COLO668 (cell line): ENCODE data around the gene KCNJ18.
"Not testable (repeated sequence)": the region's sequence is repeated elsewhere in the genome, so short reads cannot be mapped to it uniquely, and the experiment has no call there.

Experiments
- DNase-seq: peaks from one replicate; lab custom pipeline; 2025; ENCODE audit not compliant: unreplicated experiment; lab: John Stamatoyannopoulos, UW

Gene KCNJ18

DNA sequence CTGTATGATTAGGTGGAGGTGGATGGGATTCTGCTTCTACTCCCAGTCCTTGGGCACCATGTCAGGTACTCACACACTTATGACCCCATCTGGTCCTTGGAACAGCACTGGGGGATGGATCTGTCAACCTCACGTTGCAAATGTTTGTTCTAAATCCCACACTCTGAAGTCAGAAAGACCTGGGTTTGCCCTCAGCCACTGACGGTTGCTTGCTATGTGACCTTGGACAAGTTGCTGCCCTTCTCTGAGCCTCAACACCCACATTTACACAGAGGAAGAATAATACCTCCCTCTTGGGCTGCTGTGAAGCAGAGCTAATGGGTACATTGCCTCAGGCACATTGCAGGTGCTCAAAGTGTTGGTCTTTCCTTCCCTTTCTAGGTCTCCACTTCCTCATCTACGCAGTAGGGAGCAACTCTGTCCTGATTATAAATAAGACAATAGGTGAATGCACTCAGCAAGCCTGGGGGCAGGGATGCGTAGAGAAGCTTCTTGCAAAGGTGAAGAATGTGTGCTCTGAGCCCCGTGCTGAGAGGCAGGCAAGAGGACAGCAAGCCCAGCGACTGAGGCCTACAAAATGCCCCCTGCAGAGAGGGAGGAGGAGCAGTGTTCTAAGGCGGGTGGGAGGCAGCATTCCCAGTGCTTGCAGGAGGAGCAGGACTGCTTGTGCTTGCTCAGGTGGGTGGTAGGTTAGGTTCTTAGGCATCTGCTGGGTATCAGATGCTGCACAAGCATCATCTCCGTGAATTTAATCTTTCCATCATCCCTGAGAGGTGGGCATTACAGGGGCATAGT lies 21.8 kb upstream of the KCNJ18 start:
- DNase-seq: not testable (repeated sequence)

DNA sequence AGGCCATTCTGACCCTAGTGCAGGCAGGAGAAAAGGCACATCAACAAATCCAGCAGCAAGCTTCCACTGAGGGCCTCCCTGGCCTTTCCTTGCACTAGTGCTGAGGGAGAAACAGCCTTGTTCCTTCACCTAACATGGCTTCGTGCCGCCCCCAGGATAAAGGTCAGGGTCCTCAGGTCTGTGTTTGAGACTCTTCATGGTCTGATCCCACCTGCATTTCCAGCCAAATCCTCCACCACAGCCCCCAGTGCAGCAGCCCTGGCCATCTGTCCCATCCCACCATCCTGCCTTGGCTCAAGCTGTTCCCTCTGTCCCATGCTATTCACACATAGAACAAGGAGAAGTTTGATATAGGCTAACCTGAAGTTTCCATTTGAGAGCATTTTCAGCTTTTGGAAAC lies 20.9 kb upstream of the KCNJ18 start:
- DNase-seq: not testable (repeated sequence)

DNA sequence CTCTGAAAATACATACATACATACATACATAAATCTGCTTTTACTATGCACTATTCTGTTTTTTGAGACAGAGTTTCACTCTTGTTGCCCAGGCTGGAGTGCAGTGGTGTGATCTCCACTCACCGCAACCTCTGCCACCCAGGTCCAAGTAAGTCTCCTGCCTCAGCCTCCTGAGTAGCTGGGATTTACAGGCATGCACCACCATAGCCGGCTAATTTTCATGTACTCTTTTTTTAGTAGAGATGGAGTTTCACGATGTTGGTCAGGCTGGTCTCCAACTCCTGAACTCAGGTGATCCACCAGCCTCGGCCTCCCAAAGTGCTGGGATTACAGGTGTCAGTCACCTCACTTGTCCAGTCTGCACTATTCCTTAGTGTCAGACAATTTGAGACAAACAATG lies 20.5 kb upstream of the KCNJ18 start:
- not testable (repeated sequence) for DNase-seq

DNA sequence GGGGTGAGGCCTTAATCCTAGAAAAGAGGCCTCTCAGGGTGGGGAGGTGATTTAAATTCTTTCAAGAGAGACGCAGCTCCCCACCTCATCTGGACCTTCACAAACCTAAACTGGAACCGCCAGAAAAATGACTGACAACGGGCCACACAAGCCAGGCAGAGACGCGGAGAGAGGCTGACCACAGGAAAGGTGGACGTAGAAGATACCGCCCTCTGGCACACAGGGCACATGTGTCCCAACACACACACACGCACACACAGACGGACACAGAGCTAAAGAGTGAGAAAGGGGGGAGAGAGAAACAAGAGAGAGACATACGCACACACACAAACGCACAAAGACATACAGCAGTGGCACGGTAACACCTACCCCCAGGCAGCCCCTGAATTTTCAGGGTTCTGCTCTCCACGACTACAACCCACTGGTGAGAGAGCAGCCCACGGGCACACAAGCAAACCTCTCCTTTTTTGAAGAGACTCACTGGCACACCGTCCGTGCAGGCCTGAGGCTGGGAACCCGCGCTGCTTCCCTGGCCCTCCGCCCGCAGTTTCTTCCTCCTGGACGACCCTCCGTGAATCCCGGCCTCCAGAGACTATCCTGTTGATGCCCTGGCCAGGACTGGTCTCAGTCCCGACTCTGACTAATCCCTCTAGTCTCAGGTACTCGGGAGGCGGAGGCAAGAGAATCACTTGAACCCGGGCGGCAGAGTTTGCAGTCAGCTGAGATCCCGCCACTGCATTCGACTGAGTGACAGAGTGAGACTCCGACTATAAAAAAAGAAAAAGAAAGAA lies 18.7 kb upstream of the KCNJ18 start:
- not testable (repeated sequence) for DNase-seq

DNA sequence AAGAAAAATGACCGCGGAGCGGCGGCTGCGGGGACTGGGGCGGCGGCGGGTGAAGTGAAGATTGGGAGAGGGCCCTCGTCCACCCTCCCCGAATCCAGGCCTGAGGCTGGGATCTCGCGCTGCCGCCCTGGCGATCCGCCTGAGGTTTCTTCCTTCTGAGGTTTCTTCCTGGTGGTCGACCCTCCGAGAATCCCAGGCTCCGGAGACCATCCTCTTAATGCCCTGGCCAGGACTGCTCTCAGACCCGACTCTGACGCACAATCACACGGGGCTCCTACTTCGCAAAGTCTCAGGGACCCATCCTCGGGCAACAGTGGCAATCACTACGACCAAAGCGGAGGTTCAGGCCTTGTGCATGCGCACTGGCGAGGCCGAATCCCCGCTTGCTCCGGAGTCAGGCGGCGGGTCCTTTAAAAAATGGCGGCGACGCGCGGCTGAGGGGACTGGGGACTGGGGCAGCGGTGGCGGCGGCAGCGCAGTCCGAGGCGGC lies 18.0 kb upstream of the KCNJ18 start:
- no peak for DNase-seq

DNA sequence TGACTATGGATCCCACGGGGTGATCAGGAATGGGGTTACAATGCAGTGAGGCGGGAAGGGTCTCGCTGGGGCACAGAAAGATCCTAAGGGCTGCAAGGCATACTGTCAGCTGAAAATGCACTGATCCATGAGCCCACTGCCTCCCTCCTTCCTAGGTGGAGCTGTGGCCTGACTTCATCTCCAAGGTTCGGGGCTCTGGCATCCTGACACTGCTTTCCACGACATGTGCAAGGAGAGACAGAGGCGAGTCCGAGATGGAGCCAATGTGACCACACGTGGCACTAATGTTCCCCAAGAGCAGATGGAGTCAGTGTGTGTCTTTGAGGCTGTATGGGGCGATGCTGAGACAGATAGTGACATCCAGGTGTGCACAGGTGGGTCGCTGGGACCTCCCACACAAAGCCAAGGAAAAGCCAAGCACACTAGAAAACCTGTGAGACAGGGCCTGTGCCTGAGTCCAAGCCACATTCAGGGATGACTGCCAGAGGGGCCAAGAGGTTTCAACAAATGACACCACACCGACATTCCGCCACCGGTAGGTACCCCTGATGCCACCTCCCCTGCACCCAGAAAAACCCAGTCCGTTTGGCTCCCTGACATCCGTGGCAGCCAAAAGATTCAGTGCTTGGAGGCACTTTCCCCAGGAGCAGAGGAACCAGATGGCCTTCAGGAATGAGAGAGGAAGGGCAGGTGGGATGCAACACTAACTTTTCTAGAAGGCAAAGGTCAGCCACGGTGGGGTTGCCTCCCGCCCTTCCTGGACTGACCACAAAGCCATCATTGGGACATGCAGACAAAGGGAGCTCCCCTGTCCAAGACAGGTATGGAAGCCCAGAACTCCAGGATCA lies 17.2 kb upstream of the KCNJ18 start:
- not testable (repeated sequence) for DNase-seq

DNA sequence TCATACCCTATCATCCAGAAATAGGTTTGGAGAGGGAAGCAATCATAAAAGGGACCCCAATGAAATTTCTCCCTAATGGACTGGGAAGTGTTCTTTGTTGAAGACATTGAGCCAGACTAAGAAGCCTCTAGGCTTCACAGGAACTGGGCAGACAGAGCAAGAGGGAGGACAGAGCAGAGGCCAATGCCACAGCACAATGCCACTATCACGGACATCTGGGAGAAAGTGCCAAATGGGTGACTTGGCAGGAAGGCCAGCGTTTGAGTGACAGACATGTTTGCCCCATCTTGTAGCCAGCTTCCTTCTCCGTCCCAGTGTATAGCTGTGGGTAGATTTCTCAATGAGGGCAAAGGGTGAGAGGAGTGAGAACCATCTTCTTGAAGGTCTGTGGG lies 16.6 kb upstream of the KCNJ18 start:
- not testable (repeated sequence) for DNase-seq

DNA sequence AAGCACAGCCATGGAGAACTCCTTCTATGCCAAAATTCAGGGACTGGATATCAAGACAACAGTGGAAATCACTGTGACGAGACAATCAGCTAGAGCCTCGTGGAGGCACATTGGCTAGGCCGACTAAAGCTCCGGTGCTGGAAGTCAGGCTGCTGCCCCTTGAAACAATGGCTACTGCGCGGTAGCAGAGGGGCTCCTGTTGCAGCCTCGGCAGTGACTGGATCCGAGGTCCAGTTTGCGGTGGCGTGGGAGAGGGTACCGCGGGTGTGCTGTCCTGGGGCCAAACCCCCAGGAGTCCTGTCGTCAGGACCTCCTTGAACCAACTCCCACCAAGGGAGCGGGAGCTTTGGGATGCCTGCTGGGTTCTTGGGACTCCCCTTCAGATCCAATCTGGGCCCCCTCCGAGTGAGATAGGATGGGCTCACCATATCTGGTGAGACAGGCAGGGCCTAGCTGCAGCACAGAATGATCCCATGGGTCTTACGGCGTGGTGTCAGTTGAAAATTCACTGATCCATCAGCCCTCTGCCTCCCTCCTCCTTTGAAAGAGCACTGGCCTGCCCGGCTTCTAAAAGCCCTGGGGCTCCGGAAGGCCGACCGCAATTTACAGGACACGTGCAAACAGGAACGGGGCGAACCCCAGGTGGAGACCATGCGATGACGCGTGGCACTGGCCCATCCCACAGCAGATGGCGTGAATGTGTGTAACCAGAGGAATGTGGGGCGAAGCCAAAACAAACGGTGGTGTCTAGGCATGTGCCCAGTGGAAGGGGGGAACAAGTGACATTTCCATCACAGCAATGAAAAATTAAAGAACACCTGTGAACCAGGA lies 15.8 kb upstream of the KCNJ18 start:
- no peak for DNase-seq

DNA sequence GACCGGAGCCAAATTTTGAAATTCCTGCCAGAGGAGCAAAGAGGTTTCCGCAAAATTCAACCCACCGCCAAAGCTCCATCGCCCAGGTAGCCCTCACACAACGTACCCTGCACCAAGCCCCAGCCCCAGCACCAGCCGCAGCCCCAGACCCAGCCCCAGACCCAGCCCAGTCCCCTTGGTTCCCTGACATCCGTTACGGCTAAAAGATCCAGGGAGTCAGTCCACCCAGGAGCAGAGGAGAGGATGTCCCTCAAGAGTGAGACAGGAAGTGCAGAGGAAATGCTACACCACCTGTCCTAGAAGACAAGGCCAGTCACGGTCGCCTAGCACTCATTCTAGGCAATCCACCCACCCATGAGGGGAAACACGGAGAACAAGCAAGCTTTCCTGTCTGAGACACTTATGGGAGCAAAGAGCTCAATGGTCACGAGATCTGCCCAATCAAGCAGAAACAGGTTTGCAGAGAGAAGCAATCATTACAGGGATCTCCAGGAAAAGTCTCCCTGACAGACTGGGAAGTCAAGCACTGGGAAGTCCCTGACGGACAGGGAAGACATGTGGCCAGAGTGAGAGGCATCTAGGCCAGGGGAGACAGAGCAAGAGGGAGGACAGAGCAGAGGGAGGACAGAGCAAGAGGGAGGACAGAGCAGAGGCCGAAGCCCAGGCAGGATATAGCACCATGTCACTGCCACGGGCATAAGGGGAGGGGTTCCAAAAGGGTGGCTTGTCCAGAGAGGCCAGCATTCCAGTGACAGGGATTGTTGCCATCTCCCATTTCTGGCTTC lies 15.0 kb upstream of the KCNJ18 start:
- no peak for DNase-seq

DNA sequence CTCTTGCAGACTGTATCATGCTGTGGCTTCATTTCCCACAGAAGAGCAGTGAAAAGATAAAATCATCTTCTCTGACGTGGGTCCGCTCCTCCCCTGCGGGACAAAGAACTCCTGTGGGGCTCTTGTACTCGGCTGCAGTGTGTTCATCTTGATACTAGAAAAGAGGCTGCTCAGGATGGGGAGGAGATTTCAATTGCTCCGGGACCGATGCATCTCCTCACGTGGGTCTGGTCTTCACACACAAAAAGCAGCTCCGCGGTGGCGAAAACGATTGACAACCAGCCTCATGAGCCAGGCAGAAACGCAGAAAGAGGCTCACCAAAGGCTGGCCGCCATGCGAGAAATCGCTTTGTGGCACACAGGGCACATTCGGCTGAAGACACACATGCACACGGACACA lies 14.4 kb upstream of the KCNJ18 start:
- no peak for DNase-seq

DNA sequence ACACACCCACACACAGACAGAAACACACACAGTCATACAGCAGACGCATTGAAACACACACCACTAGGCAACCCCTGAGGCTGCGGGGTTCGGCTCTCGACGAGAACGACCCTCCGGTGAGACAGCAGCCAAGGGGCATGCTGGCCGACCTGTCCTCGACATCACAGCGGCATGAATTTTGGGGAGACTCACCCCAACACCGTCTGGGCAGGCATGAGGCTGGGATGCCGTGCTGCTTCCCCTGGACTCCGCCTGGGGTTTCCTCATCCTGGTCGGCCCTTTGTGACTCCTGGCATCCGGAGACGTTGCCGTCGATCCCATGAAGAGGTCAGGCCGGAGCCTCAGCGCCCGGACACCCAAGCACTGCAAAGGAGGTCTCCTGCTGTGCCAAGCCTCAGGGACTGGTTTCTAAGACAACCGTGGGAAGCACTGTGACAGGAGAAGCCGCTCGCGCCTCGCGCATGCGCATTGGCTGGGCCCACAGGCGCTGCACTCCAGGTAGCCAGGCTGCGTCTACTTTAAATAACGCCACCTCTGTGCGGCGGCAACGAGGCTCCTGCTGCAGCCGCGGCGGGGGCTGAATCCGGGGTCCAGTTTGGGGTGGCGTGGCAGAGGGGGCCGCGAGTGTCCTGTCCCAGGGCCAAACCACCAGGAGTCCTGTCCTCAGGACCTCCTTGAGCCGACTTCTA lies 13.8 kb upstream of the KCNJ18 start:
- no peak for DNase-seq

DNA sequence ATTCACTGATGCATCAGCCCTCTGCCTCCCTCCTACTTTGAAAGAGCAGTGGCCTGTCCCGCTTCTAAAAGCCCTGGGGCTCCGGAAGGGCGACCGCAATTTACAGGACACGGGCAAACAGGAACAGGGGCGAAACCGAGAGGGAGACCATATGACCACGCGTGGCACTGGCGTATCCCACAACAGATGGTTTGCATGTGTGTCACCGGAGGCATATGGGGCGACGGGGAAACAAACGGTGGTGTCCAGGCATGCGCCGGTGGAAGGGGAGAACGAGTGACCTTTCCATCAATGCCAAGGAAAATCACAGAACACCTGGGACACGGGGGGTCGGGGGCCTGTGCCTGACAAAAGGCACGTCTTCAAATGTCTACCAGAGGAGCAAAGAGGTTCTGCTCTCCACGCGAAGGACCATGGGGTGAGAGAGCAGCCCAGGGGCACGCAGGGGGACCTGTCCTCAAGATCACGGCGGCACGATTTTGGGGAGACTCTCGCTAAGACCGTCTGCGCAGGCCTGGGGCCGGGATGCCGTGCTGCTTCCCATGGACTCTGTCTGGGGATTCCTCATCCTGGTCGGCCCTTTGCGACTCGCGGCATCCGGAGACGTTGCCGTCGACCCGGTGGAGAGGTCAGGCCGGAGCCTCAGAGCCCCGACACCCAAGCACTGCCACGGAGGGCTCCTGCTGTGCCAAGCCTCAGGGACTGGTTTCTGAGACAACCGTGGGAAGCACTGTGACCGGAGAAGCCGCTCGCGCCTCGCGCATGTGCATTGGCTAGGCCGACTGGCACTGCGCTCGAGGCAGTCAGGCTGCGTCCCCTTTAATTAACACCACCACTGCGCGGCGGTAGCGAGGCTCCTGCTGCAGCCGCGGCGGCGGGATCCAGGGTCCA lies 12.8 kb upstream of the KCNJ18 start:
- no peak for DNase-seq

DNA sequence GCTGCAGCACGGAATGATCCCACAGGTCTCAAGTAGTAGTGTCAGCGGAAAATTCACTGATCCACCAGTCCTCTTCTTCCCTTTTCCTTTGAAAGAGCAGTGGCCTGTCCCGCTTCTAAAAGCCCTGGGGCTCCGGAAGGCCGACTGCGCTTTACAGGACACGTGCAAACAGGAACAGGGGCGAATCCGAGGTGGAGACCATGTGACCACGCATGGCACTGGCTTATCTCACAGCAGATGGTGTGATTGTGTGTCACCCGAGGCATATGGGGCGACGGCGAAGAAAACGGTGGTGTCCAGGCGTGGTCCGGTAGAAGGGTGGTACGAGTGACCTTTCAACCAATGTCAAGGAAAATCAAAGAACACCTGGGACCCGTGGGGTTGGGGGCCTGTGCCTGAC lies 12.0 kb upstream of the KCNJ18 start:
- no peak for DNase-seq

DNA sequence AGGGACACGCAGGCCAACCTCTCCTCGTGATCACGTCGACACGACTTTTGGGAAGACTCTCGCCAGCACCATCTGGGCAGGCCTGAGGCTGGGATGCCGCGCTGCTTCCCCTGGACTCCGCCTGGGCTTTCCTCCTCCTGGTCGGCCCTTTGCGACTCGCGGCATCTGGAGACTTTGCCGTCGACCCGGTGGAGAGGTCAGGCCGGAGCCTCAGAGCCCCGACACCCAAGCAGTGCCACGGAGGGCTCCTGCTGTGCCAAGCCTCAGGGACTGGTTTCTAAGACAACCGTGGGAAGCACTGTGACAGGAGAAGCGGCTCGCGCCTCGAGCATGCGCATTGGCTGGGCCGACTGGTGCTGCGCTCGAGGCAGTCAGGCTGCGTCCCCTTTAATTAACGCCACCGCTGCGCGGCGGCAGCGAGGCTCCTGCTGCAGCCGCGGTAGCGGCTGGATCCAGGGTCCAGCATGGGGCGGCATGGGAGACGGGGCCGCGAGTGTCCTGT lies 11.4 kb upstream of the KCNJ18 start:
- not testable (repeated sequence) for DNase-seq

DNA sequence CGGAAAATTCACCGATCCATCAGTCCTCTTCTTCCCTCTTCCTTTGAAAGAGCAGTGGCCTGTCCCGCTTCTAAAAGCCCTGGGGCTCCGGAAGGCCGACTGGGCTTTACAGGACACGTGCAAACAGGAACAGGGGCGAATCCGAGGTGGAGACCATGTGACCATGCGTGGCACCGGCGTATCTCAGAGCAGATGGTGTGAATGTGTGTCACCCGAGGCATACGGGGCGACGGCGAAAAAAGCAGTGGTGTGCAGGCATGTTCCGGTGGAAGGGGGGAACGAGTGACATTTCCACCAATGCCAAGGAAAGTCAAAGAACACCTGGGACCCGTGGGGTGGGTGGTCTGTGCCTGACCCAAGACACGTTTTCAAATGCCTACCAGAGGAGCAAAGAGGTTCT lies 10.7 kb upstream of the KCNJ18 start:
- DNase-seq: not testable (repeated sequence)

DNA sequence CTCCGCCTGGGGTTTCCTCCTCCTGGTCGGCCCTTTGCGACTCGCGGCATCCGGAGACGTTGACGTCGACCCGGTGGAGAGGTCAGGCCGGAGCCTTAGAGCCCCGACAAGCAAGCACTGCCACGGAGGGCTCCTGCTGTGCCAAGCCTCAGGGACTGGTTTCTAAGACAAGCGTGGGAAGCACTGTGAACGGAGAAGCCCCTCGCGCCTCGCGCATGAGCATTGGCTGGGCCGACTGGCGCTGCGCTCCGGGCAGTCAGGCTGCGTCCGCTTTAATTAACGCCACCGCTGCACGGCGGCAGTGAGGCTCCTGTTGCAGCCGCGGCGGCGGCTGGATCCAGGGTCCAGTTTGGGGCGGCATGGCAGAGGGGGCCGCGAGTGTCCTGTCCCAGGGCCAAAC lies 10.2 kb upstream of the KCNJ18 start:
- not testable (repeated sequence) for DNase-seq

DNA sequence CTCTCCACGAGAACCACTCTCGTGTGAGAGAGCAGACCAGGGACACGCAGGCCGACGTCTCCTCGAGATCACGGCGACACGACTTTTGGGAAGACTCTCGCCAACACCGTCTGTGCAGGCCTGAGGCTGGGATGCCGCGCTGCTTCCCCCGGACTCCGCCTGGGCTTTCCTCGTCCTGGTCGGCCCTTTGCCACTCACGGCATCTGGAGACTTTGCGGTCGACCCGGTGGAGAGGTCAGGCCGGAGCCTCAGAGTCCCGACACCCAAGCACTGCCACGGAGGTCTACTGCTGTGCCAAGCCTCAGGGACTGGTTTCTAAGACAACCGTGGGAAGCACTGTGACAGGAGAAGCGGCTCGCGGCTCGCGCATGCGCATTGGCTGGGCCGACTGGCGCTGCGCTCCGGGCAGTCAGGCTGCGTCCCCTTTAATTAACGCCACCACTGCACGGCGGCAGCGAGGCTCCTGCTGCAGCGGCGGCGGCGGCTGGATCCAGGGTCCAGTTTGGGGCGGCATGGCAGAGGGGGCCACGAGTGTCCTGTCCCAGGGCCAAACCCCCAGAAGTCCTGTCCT lies 9.1 kb upstream of the KCNJ18 start:
- not testable (repeated sequence) for DNase-seq
